IPS DF 6.9 (cell line): ENCODE data around the gene ABCB1.
"Not testable (repeated sequence)": the region's sequence is repeated elsewhere in the genome, so short reads cannot be mapped to it uniquely, and the experiment has no call there.

ENCODE experiments used
- DNase-seq: peaks from one replicate; pipeline ENCODE4 v3.0.0-alpha.2; 2013; ENCODE audit warnings: low read depth, low spot score
- H3K27ac ChIP-seq: one replicate; pipeline ENCODE4 v1.5.1; 2013; ENCODE audit warnings: low read length, control low read depth
- H3K27me3 ChIP-seq: 2 replicates; pipeline ENCODE4 v1.6.1; 2013; ENCODE audit warnings: mild to moderate bottlenecking, low read length; ENCODE audit not compliant: control insufficient read depth, insufficient read depth
- H3K36me3 ChIP-seq: 2 replicates; pipeline ENCODE4 v1.6.1; 2013; ENCODE audit warnings: low read length; ENCODE audit not compliant: control insufficient read depth, insufficient read depth
- H3K4me1 ChIP-seq: 2 replicates; pipeline ENCODE4 v1.6.1; 2013; ENCODE audit warnings: low read length; ENCODE audit not compliant: control insufficient read depth, insufficient read depth
- H3K4me3 ChIP-seq: 2 replicates; pipeline ENCODE4 v1.5.1; 2013; ENCODE audit warnings: mild to moderate bottlenecking, low read length
- H3K9me3 ChIP-seq: 2 replicates; pipeline ENCODE4 v1.6.1; 2013; ENCODE audit warnings: low read length, inconsistent platforms; ENCODE audit not compliant: control insufficient read depth, insufficient read depth
- whole genome bisulfite sequencing: extraction: QIAGEN DNeasy Blood & Tissue Kit; methylation state at CpG from one replicate; pipeline ENCODE4 v1.1.7; 2013; ENCODE audit warnings: mixed read lengths, missing lambda C conversion rate; ENCODE audit not compliant: insufficient read length, insufficient coverage; 5-methylcytosine and 5-hydroxymethylcytosine counted together

ABCB1 gene

DNA sequence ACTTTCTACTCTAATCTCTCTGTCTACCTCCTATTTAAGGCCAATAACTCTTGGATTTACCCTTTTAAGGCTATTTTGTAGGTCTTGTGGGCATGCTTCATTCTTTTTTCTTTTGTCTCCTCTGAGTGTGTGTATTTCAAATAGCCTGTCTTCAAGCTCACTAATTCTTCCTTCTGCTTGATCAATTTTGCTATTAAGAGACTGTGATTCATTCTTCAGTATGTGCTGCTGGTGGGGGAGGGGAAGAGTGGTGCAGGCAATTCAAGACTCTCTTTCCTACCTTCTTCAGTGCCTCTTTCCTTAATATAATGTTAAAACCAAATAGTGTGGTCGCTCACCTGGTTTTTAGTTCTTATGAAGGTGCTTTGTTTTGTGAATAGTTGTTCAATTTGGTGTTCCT is 20.0 kb downstream of the ABCB1 start:
- Histone ChIP-seq H3K4me1 (no peaks in the 10 kb centered on the region), H3K36me3 (no peaks in the 10 kb centered on the region), H3K9me3 (no peaks in the 10 kb centered on the region), H3K4me3 (no peak overlapping the region), H3K27me3 (no peaks in the 10 kb centered on the region), H3K27ac (no peak overlapping the region)
- DNase-seq = no peak
- WGBS = no CpG with 5 or more reads among the region's 1 CpG

DNA sequence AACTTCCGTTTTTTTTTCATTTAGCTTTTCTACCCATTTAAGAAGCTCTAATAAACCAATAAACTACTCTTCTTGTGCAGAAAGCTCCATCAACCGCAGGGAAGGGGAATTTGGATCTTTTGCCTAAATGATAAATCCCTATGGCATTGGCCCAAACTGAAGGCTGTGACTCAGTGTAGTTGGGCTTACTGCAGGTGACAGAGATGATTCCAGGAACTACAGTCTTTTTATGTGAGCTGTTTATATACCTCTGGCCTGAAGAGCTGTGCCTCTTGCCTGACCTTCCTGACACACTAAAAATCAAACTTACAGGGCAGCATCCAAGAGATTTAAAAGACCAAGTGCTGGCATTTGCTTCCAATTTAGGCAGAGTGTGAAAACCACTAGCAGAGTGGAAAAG is 25.2 kb downstream of the ABCB1 start:
- Histone ChIP-seq H3K36me3 (no peaks in the 10 kb centered on the region), H3K4me1 (no peaks in the 10 kb centered on the region), H3K27ac (no peak overlapping the region), H3K4me3 (no peak overlapping the region), H3K9me3 (no peaks in the 10 kb centered on the region), H3K27me3 (no peaks in the 10 kb centered on the region)
- DNase-seq = no peak
- no CpG with 5 or more reads among the region's 2 CpGs for WGBS

DNA sequence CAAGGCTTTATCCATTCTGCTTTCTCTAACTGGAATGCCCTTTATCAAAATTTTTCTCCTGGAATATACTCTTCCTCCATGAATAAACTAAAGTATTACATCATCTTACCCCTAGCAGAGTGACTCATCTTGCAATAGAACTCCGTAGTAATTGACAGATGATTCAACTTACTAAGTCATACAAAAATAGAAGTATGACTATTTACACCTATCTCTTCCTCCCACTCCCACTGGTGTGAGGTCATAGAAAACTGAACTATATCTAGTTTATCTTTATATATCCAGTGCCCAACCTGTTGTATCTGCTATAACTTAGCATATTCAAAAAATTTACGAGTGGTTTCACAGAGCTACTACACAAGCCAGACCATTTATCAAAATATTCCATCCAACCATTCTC is 26.1 kb downstream of the ABCB1 start:
- Histone ChIP-seq H3K9me3 (no peaks in the 10 kb centered on the region), H3K27ac (no peak overlapping the region), H3K4me1 (no peaks in the 10 kb centered on the region), H3K27me3 (no peaks in the 10 kb centered on the region), H3K36me3 (no peaks in the 10 kb centered on the region), H3K4me3 (no peak overlapping the region)
- WGBS = no CpG with 5 or more reads among the region's 2 CpGs
- no peak for DNase-seq

DNA sequence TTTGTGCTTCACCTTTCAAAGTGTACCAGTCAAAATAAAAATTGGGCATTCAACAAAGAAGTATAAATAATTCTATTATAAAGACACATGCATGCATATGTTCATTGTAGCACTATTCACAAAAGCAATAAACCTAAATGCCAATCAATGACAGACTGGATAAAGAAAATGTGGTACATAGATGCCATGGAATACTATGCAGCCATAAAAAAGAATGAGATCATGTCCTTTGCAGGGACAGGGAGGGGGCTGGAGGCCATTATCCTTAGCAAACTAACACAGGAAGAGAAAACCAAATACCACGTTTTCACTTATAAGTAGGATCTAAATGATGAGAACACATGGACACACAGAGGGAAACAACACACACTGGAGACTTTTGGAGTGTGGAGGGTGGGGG is 28.2 kb downstream of the ABCB1 start:
- not testable (repeated sequence) for H3K9me3 ChIP-seq, H3K36me3 ChIP-seq, H3K4me3 ChIP-seq, H3K27me3 ChIP-seq, H3K4me1 ChIP-seq, DNase-seq, H3K27ac ChIP-seq
- no CpG with 5 or more reads among the region's 1 CpG for WGBS

DNA sequence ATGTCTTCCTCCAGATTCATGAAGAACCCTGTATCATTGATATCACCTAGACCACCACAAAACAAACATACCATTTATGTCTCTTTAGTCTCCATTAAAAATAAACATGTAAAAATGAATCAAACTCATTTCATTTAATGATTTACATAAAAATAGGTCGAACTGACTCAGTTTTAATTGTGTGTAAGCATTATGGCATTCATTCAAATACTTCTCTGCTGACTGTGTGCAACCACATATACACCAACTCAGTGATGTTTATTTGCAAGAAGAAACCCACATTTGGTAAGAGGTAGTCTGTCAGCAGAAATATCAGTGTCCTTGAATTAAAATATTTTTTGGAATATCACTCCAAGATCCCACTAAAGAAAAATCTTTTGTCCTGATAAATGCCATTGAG is 30.5 kb downstream of the ABCB1 start:
- no peaks in the 10 kb centered on the region for H3K9me3 ChIP-seq
- no peaks in the 10 kb centered on the region for H3K4me1 ChIP-seq
- H3K36me3 ChIP-seq = no peaks in the 10 kb centered on the region
- DNase-seq = no peak
- WGBS = no CpG with 5 or more reads among the region's 1 CpG
- H3K27me3 ChIP-seq = no peaks in the 10 kb centered on the region
- H3K27ac ChIP-seq = no peak overlapping the region
- H3K4me3 ChIP-seq = no peak overlapping the region

DNA sequence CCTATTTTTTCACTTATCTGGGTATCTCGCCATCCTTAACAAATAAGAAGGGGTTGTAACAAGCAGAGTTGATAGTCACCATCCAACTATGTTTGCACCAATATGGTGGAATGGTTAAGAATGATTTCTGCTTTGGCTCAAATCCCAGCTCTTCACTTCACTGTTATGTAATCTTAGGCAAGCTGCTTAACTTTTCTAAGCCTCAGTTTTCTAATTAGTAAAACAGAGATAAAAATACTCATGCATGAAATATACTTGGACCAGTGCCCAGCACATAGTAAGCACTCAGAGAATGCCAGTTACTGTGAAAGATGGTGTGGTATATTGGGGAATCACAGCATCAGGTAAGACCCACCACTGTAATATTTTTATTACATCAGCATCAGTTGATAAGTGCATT is 33.6 kb downstream of the ABCB1 start:
- Histone ChIP-seq H3K4me1 (peaks cover 3% of the 10 kb centered on the region; the same call in 1 of the 2 replicates), H3K27ac (no peak overlapping the region), H3K36me3 (no peaks in the 10 kb centered on the region), H3K4me3 (no peak overlapping the region), H3K9me3 (no peaks in the 10 kb centered on the region), H3K27me3 (no peaks in the 10 kb centered on the region)
- DNase-seq = no peak
- WGBS = no CpG with 5 or more reads among the region's 1 CpG

DNA sequence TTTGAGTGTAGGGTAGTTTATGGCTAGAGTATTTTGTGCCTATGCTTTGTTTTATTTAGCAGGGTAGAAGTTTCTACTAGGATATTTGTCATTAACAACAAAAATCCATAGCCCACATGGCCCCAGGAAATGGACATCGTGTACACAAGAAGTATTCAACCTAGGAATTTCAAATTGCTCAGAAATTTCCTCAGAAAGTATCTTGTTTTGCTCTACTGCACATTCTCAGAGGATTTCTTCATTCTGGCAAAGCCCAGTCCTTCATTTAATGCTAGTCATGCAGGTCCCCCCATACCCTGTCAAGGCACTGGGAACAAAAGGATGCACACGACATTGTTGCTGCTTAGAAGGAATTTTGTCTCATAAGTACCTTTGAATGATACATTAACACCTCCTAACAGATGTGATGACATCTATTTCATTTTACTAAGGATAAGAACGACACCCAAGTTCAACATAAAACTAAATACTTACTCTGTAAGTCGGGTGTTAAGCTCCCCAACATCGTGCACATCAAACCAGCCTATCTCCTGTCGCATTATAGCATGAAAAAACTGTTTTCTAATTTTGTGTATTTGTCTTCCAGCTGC is 34.3 kb downstream of the ABCB1 start:
- Histone ChIP-seq H3K27me3 (no peaks in the 10 kb centered on the region), H3K9me3 (no peaks in the 10 kb centered on the region), H3K4me1 (peaks cover 4% of the 10 kb centered on the region; the same call in 1 of the 2 replicates), H3K36me3 (no peaks in the 10 kb centered on the region), H3K27ac (no peak overlapping the region), H3K4me3 (no peak overlapping the region)
- WGBS = no CpG with 5 or more reads among the region's 6 CpGs
- DNase-seq = no peak

DNA sequence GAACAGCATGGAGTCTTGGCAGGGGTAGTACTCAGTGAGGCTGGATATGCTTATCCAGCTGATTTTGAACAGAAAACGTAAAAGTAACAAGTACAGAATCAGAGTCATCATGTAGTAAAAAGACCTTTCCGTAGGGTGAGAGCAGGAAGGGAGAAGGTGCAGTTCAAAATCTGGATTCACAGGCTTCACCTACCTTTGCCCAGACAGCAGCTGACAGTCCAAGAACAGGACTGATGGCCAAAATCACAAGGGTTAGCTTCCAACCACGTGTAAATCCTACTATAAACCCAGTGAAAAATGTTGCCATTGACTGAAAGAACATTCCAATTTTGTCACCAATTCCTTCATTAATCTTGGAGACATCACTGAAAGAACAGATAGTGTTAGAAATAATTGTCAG is 34.8 kb downstream of the ABCB1 start:
- Histone ChIP-seq H3K27ac (no peak overlapping the region), H3K27me3 (no peaks in the 10 kb centered on the region), H3K4me1 (peaks cover 4% of the 10 kb centered on the region; the same call in 1 of the 2 replicates), H3K4me3 (no peak overlapping the region), H3K36me3 (no peaks in the 10 kb centered on the region), H3K9me3 (no peaks in the 10 kb centered on the region)
- WGBS = no CpG with 5 or more reads among the region's 3 CpGs
- DNase-seq = no peak

DNA sequence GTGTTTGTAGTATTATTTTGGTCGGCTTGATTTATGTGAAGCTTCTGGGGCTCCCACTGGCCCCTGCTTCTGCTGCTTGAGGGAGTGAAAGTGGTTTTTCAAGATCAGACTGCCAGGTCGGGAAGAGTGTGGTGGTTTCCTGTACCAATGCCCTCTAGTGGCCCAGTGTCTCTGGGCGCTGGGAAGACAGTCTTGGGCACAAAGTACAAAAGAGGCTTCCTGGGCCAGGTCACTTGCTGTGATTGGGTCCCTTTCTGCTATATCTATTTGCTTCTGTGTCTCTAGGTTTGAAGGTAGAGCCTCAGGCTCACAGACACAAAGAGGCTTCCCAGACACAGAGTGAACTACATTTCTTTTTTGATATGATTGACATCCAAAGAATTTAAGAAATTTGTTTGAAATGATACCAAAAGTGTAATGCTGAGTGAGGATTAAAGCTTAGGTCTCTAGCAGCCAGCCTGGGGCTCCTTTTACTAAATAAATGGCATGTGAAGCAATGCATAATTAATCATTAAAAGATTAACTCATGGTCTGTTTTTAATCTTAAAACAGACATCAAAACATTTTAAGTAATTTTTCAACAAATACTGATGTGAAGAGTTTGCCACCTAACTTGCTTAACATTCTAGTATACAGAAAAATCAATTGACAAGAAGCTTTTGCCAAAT is 36.3 kb downstream of the ABCB1 start:
- H3K4me3 ChIP-seq = no peak overlapping the region
- WGBS = no CpG with 5 or more reads among the region's 3 CpGs
- H3K9me3 ChIP-seq = no peaks in the 10 kb centered on the region
- H3K36me3 ChIP-seq = no peaks in the 10 kb centered on the region
- peak; percentile 35 for DNase-seq
- H3K4me1 ChIP-seq = peaks cover 4% of the 10 kb centered on the region; the same call in 1 of the 2 replicates
- H3K27ac ChIP-seq = no peak overlapping the region
- no peaks in the 10 kb centered on the region for H3K27me3 ChIP-seq

DNA sequence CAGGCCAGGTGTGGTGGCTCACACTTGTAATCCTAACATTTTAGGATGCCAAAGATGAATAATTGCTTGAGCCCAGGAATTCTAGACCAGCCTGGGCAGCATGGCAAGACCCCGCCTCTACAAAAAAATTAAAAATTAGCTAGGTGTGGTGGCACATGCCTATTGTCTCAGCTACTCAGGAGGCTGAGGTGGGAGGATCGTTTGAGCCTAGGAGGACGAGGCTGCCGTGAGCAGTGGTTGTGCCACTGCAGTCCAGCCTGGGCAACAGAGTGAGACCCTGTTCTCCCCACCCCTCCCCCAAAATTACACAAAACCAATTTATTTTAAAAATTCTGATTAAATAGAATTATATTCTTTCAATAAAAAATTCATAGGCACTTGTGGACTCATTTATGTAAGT is 39.0 kb downstream of the ABCB1 start:
- no peaks in the 10 kb centered on the region for H3K36me3 ChIP-seq
- H3K4me1 ChIP-seq = peaks cover 4% of the 10 kb centered on the region; the same call in 1 of the 2 replicates
- no peak overlapping the region for H3K4me3 ChIP-seq
- no peak overlapping the region for H3K27ac ChIP-seq
- no peaks in the 10 kb centered on the region for H3K27me3 ChIP-seq
- H3K9me3 ChIP-seq = no peaks in the 10 kb centered on the region
- WGBS = no CpG with 5 or more reads among the region's 4 CpGs
- no peak for DNase-seq

DNA sequence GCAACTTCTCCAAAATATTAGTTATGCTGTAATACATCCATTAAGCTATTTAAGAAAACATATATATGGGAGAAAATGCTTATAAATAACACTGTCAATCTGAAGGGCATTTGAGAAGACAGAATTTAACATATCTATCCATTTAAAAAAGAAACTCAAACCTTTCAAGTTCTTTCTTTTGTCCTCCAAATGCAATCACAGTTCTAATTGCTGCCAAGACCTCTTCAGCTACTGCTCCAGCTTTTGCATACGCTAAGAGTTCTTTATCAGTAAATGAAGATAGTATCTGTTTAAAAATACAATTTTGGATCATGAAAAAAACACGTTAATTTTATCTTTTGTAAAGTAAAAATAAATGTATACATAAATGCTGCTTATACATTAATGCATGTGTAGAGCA is 39.6 kb downstream of the ABCB1 start:
- Histone ChIP-seq H3K27me3 (no peaks in the 10 kb centered on the region), H3K9me3 (no peaks in the 10 kb centered on the region), H3K4me3 (no peak overlapping the region), H3K4me1 (peaks cover 4% of the 10 kb centered on the region; the same call in 1 of the 2 replicates), H3K27ac (no peak overlapping the region), H3K36me3 (no peaks in the 10 kb centered on the region)
- no peak for DNase-seq
- WGBS = no CpG with 5 or more reads among the region's 2 CpGs
